ENCODE measurements around the gene SIPA1L3. TPM values are rescaled to one million over a fixed set of nuclear protein-coding genes. Genes with fewer than 3 reads are reported as not detected.

Gene SIPA1L3
- total and polyA plus RNA-seq, 2 donors from 2014 or later: 5.8 to 61.7 TPM

GRCh38 chr19:38135150-38135998, 228.4 kb downstream of the SIPA1L3 start:
- Histone ChIP-seq H3K9me3 (ENCODE audit: control insufficient read depth in 2 of 3, insufficient read depth in 1 of 3, low read length in 3 of 3) (no peaks in the 10 kb centered on the region), H3K4me3 (ENCODE audit: low read length in 3 of 3) (no peak overlapping the region), H3K4me1 (ENCODE audit: control insufficient read depth in 2 of 3, insufficient read depth in 2 of 3, low read depth in 1 of 3, low read length in 3 of 3) (no peaks in the 10 kb centered on the region), H3K27ac (ENCODE audit: low read depth in 2 of 2, low read length in 2 of 2) (no peak overlapping the region), H3K27me3 (ENCODE audit: control insufficient read depth, insufficient read depth, low read length) (no peaks in the 10 kb centered on the region), H3K36me3 (ENCODE audit: control insufficient read depth in 2 of 3, insufficient read depth in 3 of 3, low read length in 3 of 3) (no peaks in the 10 kb centered on the region), H3K9ac (ENCODE audit: low read length in 3 of 3) (no peak overlapping the region)
- FAIRE-seq: no peak
- no peak for TF ChIP-seq CTCF (IDR thresholded peaks at IDR 0.05; ENCODE audit: borderline replicate concordance, extremely low read depth, insufficient read depth)
- peak in 4 of 5 donors; percentile 63 to 71 (median 68) for DNase-seq
- intact Hi-C loops (cut with DNase I): no loop called here

GRCh38 chr19:38139122-38139521, 232.1 kb downstream of the SIPA1L3 start:
- Histone ChIP-seq H3K4me3 (ENCODE audit: low read length in 3 of 3) (no peak overlapping the region), H3K9ac (ENCODE audit: low read length in 3 of 3) (no peak overlapping the region), H3K27ac (ENCODE audit: low read depth in 2 of 2, low read length in 2 of 2) (no peak overlapping the region), H3K36me3 (ENCODE audit: control insufficient read depth in 2 of 3, insufficient read depth in 3 of 3, low read length in 3 of 3) (peaks cover 0 to 4% (median 0%) of the 10 kb centered on the region in 3 donors), H3K27me3 (ENCODE audit: control insufficient read depth, insufficient read depth, low read length) (no peaks in the 10 kb centered on the region), H3K4me1 (ENCODE audit: control insufficient read depth in 2 of 3, insufficient read depth in 2 of 3, low read depth in 1 of 3, low read length in 3 of 3) (no peaks in the 10 kb centered on the region), H3K9me3 (ENCODE audit: control insufficient read depth in 2 of 3, insufficient read depth in 1 of 3, low read length in 3 of 3) (no peaks in the 10 kb centered on the region)
- TF ChIP-seq CTCF (IDR thresholded peaks at IDR 0.05; ENCODE audit: borderline replicate concordance, extremely low read depth, insufficient read depth): no peak
- DNase-seq (no peak), FAIRE-seq (no peak)
- intact Hi-C loops (cut with DNase I): no loop called here

GRCh38 chr19:38141108-38141507, 234.1 kb downstream of the SIPA1L3 start:
- Histone ChIP-seq H3K9me3 (ENCODE audit: control insufficient read depth in 2 of 3, insufficient read depth in 1 of 3, low read length in 3 of 3) (no peaks in the 10 kb centered on the region), H3K36me3 (ENCODE audit: control insufficient read depth in 2 of 3, insufficient read depth in 3 of 3, low read length in 3 of 3) (peaks cover 0 to 4% (median 0%) of the 10 kb centered on the region in 3 donors), H3K27me3 (ENCODE audit: control insufficient read depth, insufficient read depth, low read length) (no peaks in the 10 kb centered on the region), H3K9ac (ENCODE audit: low read length in 3 of 3) (no peak overlapping the region), H3K27ac (ENCODE audit: low read depth in 2 of 2, low read length in 2 of 2) (no peak overlapping the region), H3K4me3 (ENCODE audit: low read length in 3 of 3) (no peak overlapping the region), H3K4me1 (ENCODE audit: control insufficient read depth in 2 of 3, insufficient read depth in 2 of 3, low read depth in 1 of 3, low read length in 3 of 3) (no peaks in the 10 kb centered on the region)
- no peak for TF ChIP-seq CTCF (IDR thresholded peaks at IDR 0.05; ENCODE audit: borderline replicate concordance, extremely low read depth, insufficient read depth)
- FAIRE-seq: no peak
- intact Hi-C loops (cut with DNase I): no loop called here
- no peak for DNase-seq
